Skin of body (tissue), 2 donors: Measurements from ENCODE around the gene SMCO3. TPM values are rescaled to one million over a fixed set of nuclear protein-coding genes. Genes with fewer than 3 reads are reported as not detected.
"Not testable (repeated sequence)": the region's sequence is repeated elsewhere in the genome, so short reads cannot be mapped to it uniquely, and the experiment has no call there.

Experiments
- DNase-seq: peaks from one replicate; lab custom pipeline; 2025; lab: John Stamatoyannopoulos, UW
- total RNA-seq: library from RNA; depleted of rRNA; stranded (reverse); fragments of >200 nt; gene quantifications from one replicate; pipeline ENCODE4 v1.2.3, GENCODE V29; 2014

The SMCO3 gene
- total RNA-seq, 1 donor from 2014 or later = 0.39 TPM

DNA sequence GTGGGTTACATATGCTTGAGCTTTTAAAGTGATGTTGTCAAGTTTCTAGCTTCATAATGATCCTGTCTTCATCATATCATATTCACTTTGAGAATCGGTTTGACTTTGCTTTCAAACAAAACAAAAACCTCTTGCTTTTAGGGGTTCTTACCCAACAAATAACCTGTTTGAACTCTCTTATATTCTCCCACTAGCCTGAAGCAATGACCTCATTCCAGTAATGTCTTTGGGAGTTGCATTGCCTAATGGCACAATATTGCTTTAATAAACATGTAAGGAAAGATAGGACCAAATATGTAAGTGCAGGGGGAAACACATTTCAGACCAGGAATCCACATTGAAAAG, 38.4 kb downstream of the SMCO3 start:
- DNase-seq = no peak

DNA sequence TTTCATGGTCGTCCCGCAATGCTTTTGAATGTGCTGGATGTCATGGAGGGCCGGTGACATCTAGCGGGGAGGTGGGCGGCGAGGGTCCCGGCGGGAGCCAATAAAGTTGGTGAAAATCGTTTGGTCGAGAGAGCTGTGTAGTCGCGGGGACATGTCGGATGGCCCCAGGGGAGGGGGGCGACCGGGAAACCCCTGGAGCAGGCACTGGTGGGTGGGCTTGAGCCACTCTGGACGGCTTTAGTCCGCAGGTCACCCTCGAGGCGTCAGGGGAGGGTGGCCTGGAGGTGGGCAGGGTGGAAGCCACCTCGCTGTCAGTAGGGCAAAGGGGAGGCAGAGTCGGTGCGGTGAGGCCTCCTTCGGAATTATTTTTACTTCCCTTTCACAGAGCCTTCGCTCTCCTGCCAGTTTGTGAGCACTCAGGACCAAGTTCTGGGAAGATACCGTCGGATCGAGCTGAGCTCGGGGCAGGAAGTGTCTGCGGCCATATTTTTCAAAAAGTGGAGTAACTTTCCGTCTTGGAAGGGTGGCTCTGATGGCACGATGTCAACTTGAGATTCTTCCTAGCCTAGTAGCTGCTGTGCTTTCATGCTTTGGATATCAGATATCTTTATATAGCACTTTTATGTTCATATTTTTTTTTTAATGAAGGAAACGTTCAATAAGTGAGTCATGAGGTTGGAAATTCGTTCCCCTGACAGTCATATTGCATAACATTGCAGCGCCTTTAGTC, 38.9 kb downstream of the SMCO3 start:
- DNase-seq = peak; percentile 72

DNA sequence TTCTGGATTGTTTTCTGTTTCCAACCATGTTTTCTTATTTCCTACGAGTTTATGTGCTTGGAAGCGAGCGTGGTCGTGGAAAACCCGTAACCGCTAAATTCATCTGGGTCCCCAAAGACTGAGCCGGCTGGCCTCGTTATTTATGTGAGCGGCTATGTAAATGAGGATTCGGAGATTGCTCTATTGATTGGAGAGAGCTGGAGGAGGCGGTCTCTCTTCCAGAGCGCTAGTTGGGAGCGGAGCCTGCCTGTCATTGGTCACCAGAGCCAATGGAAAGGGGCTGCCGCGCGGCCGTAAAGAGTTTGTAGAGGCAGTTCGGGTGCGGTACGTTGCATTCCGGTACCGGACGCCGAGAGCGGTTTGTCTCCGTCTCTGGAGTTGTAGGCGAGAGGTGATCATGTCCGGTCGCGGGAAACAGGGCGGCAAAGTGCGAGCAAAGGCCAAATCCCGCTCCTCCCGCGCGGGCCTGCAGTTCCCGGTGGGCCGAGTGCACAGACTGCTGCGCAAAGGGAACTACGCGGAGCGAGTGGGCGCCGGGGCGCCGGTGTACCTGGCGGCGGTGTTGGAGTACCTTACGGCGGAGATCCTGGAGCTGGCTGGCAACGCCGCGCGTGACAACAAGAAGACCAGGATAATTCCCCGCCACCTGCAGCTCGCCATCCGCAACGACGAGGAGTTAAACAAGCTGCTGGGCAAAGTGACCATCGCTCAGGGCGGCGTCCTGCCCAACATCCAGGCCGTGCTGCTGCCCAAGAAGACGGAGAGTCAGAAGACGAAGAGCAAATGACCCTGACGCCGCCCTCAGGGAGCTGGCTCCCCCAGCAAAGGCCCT, 39.7 kb downstream of the SMCO3 start:
- peak; percentile 94 for DNase-seq

DNA sequence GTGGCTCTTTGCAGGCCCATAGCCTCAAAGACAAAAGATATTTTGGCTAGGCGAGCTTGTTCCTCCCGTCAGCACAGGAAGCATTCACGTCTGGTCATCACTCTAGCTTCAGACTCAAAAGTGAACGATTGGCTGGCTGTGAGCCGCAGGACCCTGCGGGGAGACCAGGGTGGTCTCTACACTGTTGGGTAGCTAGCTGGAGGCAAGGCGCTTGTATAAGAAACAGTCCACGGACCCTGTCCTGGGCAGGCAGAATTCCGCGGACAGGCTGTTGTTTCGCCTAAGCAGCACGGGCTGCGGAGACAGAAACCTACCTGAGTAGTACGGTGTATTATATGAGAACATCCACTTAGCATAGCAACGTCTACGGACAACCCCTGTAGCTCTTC, 40.3 kb downstream of the SMCO3 start:
- no peak for DNase-seq

DNA sequence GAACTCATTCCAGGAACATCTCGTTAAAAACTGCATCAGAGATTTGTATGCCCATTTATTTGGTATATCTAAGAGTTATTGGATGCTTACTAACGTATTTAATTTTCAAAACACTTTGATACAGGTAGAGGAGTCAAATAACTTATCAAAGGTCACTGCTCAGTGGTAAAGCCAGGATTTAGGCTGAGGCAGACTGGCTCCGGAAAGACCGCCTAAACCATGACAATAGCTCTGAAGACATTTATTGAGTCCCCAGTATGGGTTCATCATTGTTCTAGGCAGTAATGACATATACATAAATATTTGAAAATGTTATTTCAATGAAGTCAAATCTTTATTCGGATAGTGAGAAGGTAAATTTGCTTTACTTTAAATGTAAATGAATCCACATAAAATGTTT, 41.0 kb downstream of the SMCO3 start:
- DNase-seq = no peak

DNA sequence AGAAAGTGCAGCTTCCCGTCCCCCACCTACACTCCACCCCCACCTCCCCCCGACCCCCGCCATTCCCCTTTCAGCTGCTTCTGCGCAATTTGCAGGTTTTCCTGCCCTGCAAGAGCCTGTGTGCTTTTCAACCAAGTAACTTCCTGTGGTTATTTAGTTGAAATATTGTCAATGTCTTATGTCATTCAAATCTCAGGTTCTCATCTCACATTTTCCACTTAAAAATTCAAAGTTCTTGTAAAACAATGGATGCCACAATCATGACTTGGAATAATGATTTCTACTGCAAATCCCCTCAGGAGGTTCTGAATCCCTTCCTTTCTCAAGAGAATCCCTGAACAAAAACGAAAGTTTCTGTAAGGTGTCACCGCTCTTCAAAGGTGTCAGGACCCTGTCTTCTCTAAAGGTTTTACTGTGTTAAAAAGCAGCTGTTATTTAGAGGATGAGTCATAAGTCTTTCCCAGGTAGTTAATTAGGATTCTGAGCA, 42.3 kb downstream of the SMCO3 start:
- DNase-seq = no peak

DNA sequence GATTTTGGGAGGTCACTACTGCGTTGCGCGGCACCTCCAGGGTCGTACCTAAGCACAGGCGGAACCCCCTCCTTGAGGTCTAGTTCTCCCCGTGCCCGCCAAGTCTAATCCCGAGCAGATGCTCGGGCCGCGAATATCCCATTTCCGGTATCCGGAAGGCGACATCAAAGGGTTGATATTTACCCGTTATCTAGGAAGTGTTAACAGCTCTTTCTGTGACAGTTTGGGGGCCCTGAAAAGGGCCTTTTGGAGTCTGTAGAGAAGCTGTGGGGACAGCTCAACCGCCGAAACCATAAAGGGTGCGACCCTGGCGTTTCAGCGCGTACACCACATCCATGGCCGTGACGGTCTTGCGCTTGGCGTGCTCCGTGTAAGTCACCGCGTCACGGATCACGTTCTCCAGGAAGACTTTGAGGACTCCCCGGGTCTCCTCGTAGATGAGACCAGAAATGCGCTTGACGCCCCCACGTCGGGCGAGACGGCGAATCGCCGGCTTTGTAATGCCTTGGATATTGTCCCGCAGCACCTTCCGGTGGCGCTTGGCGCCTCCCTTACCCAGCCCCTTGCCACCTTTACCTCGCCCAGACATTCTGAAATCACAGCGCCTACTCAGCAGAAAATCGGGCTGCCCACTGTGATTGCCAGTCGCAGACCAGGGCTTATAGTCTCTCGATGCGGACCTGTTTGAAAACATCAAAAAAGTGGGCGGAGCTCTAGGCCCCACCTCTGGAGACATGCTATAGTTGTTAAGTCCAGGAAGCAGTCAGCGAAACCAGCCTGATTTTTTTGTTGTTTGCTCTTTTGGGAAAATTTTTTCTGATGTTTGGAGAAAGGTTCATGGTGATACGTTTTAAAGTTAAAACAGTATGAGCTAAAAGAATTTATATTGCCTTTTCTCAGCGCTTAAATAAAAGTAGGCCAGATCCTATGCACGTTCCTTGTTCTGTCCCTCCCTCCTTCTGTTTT, 43.2 kb downstream of the SMCO3 start:
- peak; percentile 89 for DNase-seq

DNA sequence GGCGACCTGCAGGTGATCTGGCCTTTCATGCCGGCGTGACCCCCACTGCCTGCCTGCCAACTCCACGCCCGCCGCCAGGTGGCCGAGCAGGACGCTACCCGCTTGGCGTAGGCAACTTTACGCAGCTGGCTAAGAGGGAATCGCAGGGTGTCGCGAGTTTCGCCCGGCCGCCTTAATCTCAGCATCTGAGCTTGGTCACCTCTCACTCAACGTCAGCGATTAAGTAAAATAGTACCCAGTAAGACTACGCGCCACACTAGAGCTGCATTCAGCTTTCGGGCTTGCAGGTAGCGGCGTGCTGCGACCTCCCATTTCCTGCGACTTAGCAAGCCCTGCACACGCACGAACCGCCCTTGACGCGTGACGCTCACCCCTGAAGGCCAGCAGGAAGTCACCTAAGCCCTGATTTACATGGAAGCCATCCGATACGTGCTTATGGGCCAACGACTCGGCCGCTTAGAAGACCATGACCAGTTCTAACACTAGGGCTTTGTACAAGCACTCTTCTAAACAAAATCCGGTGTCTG, 44.0 kb downstream of the SMCO3 start:
- DNase-seq = peak; percentile 75

DNA sequence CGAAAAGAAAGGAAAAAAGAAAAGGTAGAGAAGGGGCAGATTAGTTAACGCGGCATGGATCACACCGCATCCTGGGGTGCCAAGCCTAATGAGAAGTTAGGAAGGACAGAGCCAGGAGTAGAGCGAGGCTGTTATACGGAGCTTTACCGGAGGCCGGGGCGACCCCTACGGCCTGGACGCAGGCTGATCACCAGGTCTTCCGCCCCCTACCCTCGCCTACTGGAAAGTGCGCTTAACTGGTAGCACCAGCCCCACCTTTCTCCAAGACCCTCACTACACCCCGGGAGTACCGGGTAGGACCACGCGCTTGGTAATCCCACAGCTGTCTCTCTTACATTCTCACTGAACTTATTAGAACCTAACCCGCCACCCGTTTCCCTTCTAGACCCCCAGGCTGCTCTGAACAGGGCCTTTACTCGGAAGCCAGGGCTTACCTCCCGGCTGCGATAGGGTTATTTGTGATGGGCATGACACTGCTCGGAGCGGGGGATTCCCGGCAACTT, 44.5 kb downstream of the SMCO3 start:
- no peak for DNase-seq

DNA sequence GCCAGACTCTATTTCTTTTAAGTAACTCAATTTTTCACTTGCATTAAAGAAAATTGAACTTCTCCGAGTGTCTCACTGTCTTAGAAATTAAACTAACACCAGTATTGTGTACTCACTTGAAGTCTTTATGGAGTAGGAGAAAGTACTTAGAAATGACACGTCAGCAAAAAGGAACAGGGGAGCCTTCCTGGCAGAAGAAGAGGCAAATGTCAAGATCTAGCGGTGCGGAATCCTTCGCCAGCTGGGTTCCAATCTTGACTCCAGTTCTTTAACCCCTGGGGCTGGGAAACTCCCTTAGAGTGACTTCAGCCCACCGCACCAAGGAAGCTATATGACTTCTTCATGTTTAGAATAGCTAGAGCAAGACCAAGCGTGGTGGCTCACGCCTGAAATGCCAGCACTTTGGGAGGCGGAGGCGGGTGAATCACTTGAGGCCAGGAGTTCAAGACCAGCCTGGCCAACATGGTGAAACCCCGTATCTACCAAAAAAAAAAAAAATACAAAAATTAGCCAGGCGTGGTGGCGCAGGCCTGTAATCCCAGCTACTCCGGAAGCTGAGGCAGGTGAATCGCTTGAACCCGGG, 45.1 kb downstream of the SMCO3 start:
- DNase-seq = no peak

DNA sequence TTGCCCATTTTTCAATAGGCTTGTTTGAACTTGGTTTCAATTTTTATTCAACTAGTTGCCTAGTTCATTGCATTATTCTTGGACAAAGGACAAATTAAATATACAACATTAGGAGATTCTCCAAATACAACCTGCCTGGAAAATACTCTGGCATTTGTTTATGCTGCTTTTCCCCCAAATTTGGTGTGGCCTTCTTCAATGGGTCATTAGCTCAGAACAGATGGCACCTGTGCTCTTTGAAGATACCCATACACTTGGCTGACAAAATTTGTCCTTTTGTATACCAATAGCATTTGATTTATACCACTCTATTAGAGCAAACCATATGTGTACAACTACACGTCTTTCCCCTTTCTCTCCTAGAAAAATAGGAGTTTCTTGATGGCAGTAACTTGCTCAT, 46.4 kb downstream of the SMCO3 start:
- DNase-seq = no peak

DNA sequence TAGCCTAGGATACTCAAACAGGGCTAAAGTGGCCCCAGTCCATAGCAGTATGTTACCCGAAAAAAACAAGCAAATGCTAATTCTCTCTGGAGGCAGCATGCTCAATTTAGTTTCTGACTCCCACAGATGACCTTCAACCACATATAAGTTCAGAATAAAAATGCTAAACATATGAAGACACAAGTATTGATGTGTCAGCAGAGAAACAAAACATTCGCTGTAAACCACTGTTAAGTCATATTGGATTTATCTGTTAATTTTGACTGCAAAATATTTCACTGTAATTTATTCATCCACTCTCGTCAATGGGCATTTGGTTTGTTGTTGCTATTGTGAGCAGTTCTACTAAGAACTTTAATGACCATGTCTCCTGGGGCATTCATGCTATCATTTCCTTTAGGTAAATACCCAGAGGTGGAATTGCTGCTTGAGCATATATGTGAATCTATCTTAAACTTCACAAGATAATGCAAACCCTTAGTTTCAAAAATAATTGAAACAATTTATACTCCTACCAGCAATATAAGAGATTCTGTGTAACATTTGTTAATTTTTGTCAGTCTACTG, 47.2 kb downstream of the SMCO3 start:
- no peak for DNase-seq

DNA sequence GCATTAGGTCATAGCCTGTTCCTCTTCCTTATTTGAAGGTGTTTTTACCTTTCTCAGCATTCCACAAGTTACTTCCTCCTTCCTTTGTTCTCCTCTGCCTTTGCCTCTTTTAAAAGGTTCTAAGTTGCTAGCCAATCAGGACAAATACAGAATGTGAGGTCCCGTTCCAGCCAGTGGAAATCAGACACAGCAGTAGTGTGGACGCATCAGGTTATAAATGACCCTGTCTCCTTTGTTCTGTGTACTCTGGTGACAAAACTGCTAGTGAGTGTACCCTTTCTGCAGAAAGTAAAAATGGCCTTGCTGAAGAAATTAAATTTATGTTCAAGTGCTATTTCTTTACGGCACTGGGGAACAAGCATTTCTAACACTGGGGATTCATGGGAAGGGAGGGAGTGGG, 48.0 kb downstream of the SMCO3 start:
- DNase-seq = not testable (repeated sequence)

DNA sequence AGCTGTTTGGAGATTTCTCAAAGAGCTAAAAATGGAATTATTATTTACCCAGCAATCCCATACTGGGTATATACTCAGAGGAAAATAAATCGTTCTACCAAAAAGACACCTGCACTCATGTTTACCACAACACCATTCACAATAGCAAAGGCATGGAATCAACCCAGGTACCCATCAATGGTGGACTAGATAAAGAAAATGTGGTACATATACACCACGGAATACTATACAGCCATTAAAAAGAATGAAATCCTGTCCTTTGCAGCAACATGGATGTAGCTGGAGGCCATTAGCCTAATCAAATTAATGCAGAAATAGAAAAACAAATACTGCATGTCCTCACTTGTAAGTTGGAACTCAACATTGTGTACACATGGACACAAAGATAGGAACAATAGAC, 48.6 kb downstream of the SMCO3 start:
- no peak for DNase-seq

DNA sequence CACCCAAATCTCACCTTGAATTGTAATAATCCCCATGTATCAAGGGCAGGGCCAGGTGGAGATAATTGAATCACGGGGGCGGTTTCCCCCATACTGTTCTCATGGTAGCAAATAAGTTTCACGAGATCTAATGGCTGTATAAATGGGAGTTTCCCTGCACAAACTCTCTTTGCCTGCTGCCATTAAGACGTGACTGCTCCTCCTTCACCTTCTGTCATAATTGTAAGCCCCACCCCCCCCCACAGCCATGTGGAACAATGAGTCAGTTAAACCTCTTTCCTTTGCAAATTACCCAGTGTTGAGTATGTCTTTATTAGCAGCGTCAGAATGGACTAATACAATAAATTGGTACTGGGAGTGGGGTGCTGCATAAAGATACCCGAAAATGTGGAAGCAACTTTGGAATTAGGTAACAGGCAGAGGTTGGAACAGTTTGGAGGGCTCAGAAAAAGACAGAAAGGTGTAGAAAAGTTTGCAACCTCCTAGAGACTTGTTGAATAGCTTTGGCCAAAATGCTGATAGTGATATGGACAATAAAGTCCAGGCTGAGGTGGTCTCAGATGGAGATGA, 54.2 kb downstream of the SMCO3 start:
- DNase-seq = not testable (repeated sequence)

DNA sequence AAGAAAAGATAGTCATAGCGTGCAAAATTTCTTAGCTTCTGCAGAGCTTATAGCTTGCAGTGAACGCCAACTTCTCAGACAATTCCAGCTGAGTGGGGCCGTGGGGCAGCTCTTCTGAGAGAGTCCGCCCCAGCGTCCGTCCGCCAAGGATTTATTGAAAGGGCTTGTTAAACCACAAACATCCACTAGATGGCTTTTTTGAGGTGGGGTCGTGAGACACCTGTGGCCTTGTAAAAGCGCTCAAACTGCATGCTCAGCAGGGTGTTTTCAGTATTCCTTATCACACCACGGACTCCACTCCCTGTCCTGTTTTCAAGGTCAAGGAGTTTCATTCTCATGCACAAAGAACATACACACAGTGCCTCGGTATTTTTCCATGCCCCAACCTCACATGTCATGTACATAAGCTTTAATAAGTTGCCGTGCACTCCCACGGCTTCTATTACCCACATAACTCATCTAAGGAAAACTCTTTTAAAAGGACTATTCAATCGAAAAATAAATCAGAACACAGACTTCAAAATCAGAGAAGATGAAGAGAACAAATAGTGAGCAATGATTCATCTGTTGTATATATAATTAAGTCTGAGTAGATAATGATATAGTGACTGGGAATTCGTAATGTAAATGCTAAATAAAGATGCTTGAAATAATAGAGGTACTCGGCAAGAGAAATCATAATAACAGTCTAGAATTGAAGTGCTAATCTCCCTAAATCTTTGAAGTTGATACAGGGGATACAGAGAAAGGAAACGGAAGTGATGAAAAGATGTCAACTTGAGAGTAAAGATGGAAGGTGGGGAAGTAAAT, 57.4 kb downstream of the SMCO3 start:
- DNase-seq = no peak
